ENCODE data around the gene BNC1. TPM values are rescaled to one million over a fixed set of nuclear protein-coding genes. Genes with fewer than 3 reads are reported as not detected.

BNC1 gene
- total and polyA plus RNA-seq, 12 donors = 0.06 to 0.71 (median 0.16) TPM; not detected in 1

DNA sequence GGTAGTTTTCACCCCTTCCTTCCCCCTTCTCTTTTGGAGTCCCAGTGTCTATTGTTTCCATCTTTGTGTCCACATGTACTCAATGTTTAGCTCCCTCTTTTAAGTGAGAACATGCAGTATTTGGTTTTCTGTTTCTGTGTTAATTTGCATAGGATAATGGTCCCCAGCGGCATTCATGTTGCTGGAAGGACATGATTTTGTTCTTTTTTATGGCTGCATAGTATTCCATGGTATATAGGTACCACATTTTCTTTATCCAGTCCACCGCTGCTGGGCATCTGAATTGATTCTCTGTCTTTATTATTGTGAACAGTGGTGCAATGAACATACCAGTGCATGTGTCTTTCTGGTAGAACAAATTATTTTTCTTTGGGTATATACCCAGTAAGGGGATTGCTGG, 69.2 kb downstream of the BNC1 start:
- ATAC-seq (no peak), DNase-seq (no peak)
- intact Hi-C loops (cut with DNase I) = no loop called here
- TF ChIP-seq, protein P1, sequence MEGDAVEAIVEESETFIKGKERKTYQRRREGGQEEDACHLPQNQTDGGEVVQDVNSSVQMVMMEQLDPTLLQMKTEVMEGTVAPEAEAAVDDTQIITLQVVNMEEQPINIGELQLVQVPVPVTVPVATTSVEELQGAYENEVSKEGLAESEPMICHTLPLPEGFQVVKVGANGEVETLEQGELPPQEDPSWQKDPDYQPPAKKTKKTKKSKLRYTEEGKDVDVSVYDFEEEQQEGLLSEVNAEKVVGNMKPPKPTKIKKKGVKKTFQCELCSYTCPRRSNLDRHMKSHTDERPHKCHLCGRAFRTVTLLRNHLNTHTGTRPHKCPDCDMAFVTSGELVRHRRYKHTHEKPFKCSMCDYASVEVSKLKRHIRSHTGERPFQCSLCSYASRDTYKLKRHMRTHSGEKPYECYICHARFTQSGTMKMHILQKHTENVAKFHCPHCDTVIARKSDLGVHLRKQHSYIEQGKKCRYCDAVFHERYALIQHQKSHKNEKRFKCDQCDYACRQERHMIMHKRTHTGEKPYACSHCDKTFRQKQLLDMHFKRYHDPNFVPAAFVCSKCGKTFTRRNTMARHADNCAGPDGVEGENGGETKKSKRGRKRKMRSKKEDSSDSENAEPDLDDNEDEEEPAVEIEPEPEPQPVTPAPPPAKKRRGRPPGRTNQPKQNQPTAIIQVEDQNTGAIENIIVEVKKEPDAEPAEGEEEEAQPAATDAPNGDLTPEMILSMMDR (IDR thresholded peaks at IDR 0.05) = no peak
- Histone ChIP-seq H3K4me1 (no peaks in the 10 kb centered on the region), H3K27ac (no peak overlapping the region), H3K4me3 (no peak overlapping the region), H3K36me3 (no peaks in the 10 kb centered on the region), H3K27me3 (peaks cover 0 to 4% (median 0%) of the 10 kb centered on the region in 7 donors), H3K9me3 (peaks cover 0 to 3% (median 0%) of the 10 kb centered on the region in 11 donors)
- 97 to 100% methylated on average over 2 of the region's 2 CpGs for WGBS, 2 donors

DNA sequence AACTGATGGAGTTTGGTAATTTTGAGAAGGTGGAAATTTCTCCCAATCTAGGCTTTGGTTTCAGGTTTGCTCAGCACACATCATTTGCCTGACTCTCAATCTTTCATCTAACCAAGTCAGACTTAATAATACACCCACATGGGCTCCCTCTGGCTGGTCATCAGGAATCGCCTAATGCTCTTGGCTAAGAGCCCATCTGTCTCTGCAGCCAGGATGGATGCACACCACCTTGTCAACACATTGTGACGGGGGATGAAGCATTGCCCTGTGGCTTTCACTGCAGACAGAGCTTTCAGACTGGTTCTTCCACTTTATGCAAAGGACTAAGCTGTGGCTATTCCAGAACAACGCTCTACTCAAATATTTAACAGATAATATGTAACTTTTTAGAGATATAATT, 73.8 kb downstream of the BNC1 start:
- ATAC-seq (no peak), DNase-seq (no peak)
- no peak overlapping the region for H3K27ac ChIP-seq
- H3K36me3 ChIP-seq = no peaks in the 10 kb centered on the region
- H3K27me3 ChIP-seq = peaks cover 0 to 36% (median 0%) of the 10 kb centered on the region in 7 donors
- H3K9me3 ChIP-seq = peaks cover 0 to 3% (median 0%) of the 10 kb centered on the region in 11 donors
- peaks cover 0 to 21% (median 8%) of the 10 kb centered on the region in 9 donors for H3K4me1 ChIP-seq
- TF ChIP-seq, protein P1 (IDR thresholded peaks at IDR 0.05) = no peak
- H3K4me3 ChIP-seq = no peak overlapping the region
- WGBS, 2 donors = 27 to 38% methylated on average over 3 of the region's 3 CpGs
- intact Hi-C loops (cut with DNase I) = no loop called here

DNA sequence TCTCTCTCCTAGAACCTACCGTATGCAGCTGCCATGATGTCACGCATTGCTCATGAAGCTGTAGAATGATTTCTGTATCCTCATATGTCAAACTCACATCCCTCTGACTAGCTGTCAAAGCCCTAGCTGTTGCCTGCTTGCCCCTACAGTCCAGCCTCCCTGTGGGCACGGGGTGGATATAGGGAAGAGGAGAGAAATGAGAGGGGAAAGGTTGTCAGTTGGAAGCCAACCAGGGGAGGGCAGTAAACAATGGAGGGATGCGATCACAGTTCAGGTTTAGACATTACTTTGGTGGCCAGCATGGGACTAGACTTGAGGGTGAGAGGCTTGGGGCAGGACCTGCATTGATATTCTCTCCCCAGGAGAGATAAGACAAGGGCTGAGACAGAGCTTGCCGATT, 75.1 kb downstream of the BNC1 start:
- no peak for ATAC-seq
- intact Hi-C loops (cut with DNase I) = loop anchor here in 6 of 10 donors (5.0 to 10.0 kb wide), 5 partner anchors 142 to 205 kb away; partner anchors contain the start of genes BTBD1 (in 4 of the 6) and C15orf40 (in 4 of the 6)

DNA sequence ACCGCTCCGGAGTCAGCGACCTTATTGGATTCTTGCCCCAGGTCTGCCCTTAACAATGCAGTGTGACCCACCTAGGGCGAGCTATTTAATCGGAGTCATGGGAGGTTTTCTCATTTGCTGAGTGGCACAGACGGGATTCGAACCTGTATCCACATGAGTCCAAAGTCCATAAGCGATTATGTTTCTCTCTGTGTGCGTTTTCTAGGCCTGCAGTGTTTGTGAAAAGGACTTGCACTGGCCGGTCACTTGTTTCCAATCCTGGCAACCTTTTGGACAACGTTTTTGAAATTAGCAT, 76.2 kb downstream of the BNC1 start:
- Histone ChIP-seq H3K27ac (peak overlapping the region in 9 of 10 donors; percentile 80 to 96 (median 92)), H3K4me1 (peaks cover 2 to 40% (median 16%) of the 10 kb centered on the region in 9 donors), H3K9me3 (no peaks in the 10 kb centered on the region), H3K36me3 (no peaks in the 10 kb centered on the region), H3K27me3 (peaks cover 0 to 36% (median 0%) of the 10 kb centered on the region in 7 donors), H3K4me3 (peak overlapping the region; percentile 68 to 96 (median 92))
- TF ChIP-seq, protein P1 (IDR thresholded peaks at IDR 0.05) = no peak
- intact Hi-C loops (cut with DNase I) = loop anchor here in 6 of 10 donors (5.0 to 10.0 kb wide), 5 partner anchors 141 to 204 kb away; partner anchors contain the start of genes BTBD1 (in 4 of the 6) and C15orf40 (in 4 of the 6)
- WGBS, 2 donors = 9 to 12% methylated on average over 11 of the region's 11 CpGs
- ATAC-seq = no peak
- DNase-seq = no peak

More for the DNA sequence above, 75.1 kb downstream of the BNC1 start:
- Histone ChIP-seq H3K27ac (no peak overlapping the region), H3K4me3 (no peak overlapping the region), H3K27me3 (peaks cover 0 to 36% (median 0%) of the 10 kb centered on the region in 7 donors), H3K9me3 (no peaks in the 10 kb centered on the region), H3K36me3 (no peaks in the 10 kb centered on the region), H3K4me1 (peaks cover 2 to 33% (median 16%) of the 10 kb centered on the region in 9 donors)
- WGBS, 2 donors = 75 to 77% methylated on average over 5 of the region's 5 CpGs
- DNase-seq = no peak
- TF ChIP-seq, protein P1 (IDR thresholded peaks at IDR 0.05) = no peak

Data from heart right ventricle (tissue), 16 donors.